HG02970 (cell line): ENCODE data around the gene STAMBP.
"Not testable (repeated sequence)": the region's sequence is repeated elsewhere in the genome, so short reads cannot be mapped to it uniquely, and the experiment has no call there.

Experiments used
- ATAC-seq: cut with Tn5 transposase; IDR thresholded peaks from one replicate; pipeline ENCODE4 v1.9.1; 2021; ENCODE audit warnings: mild to moderate bottlenecking, moderate library complexity, moderate number of reproducible peaks; ENCODE audit not compliant: unreplicated experiment, low FRiP score

Gene STAMBP

GRCh38 chr2:73885406-73885805 is 56.6 kb downstream of the STAMBP start:
- ATAC-seq = no peak

GRCh38 chr2:73886357-73886756 is 57.6 kb downstream of the STAMBP start:
- no peak for ATAC-seq

GRCh38 chr2:73887596-73888353 is 59.0 kb downstream of the STAMBP start:
- ATAC-seq = not testable (repeated sequence)

GRCh38 chr2:73888388-73888787 is 59.6 kb downstream of the STAMBP start:
- ATAC-seq = no peak

- ATAC-seq = no peak
Observed at GRCh38 chr2:73889206-73889605, 60.4 kb downstream of the STAMBP start.

- ATAC-seq = no peak
Observed at GRCh38 chr2:73890301-73891092, 61.7 kb downstream of the STAMBP start.

- ATAC-seq = no peak
Observed at GRCh38 chr2:73891276-73891901, 62.6 kb downstream of the STAMBP start.

- no peak for ATAC-seq
Observed at GRCh38 chr2:73892631-73893329, 64.0 kb downstream of the STAMBP start, which contains the start of gene ACTG2. Gene ACTG2 (plus strand): TSS chr2:73893008. CDS start chr2:73901312, 8,304 bp downstream.

GRCh38 chr2:73893764-73894474 is 65.2 kb downstream of the STAMBP start:
- no peak for ATAC-seq

- no peak for ATAC-seq
Observed at GRCh38 chr2:73894475-73894850, 65.7 kb downstream of the STAMBP start.

GRCh38 chr2:73894877-73895276 is 66.1 kb downstream of the STAMBP start:
- ATAC-seq = no peak

- no peak for ATAC-seq
Observed at GRCh38 chr2:73895473-73895872, 66.7 kb downstream of the STAMBP start.

- no peak for ATAC-seq
Observed at GRCh38 chr2:73896362-73897239, 67.8 kb downstream of the STAMBP start.

- ATAC-seq = no peak
Observed at GRCh38 chr2:73897240-73897583, 68.5 kb downstream of the STAMBP start.

GRCh38 chr2:73897934-73898333 is 69.2 kb downstream of the STAMBP start:
- ATAC-seq = no peak

GRCh38 chr2:73899801-73900336 is 71.1 kb downstream of the STAMBP start:
- ATAC-seq = no peak

- no peak for ATAC-seq
Observed at GRCh38 chr2:73901143-73901542, 72.4 kb downstream of the STAMBP start.

GRCh38 chr2:73902284-73902683 is 73.5 kb downstream of the STAMBP start:
- no peak for ATAC-seq

GRCh38 chr2:73903313-73903712 is 74.6 kb downstream of the STAMBP start:
- ATAC-seq = no peak
